ENCODE measurements around the gene MUC22. TPM values are rescaled to one million over a fixed set of nuclear protein-coding genes. Genes with fewer than 3 reads are reported as not detected.
A peak's percentile ranks its signal among the peaks of the same experiment; 100 is the strongest.

Gene MUC22
- total and polyA plus RNA-seq, 2 donors (not counting 1 experiment from before 2014, with no cell fraction given), result not detected

- H4K20me1 ChIP-seq (ENCODE audit: control insufficient read depth, extremely low read depth, insufficient read depth, low read length), result no peaks in the 10 kb centered on the region
- H3K36me3 ChIP-seq (ENCODE audit: control insufficient read depth, insufficient read depth, low read length), result no peaks in the 10 kb centered on the region
- no peak overlapping the region for H3K4me2 ChIP-seq (ENCODE audit: extremely low read depth, insufficient read depth, low read length)
- H3K79me2 ChIP-seq (ENCODE audit: control insufficient read depth, insufficient read depth, low read length), result no peaks in the 10 kb centered on the region
- no peaks in the 10 kb centered on the region for H3K9me3 ChIP-seq (ENCODE audit: control insufficient read depth, insufficient read depth, low read depth, low read length)
- no peak overlapping the region for H2AFZ ChIP-seq (ENCODE audit: low read length)
- DNase-seq (ENCODE audit: low read depth in 2 of 2), result no peak
- peaks cover 3% of the 10 kb centered on the region for H3K27me3 ChIP-seq (ENCODE audit: control insufficient read depth, insufficient read depth, low read length)
- no peak overlapping the region for H3K9ac ChIP-seq (ENCODE audit: insufficient read depth, low read length)
- TF ChIP-seq CTCF (conservative IDR thresholded peaks at IDR 0.05 in 1 of 2, IDR thresholded peaks at IDR 0.05 in 1 of 2; ENCODE audit: low read depth in 1 of 2, low read length in 2 of 2) (no peak), EZH2 (IDR thresholded peaks at IDR 0.05; ENCODE audit: low read length, missing control alignments) (no peak)
- no peak overlapping the region for H3K4me3 ChIP-seq (replicated peaks in 1 of 4; ENCODE audit: control extremely low read depth in 1 of 4, insufficient read depth in 1 of 4, low read depth in 3 of 4, low read length in 4 of 4)
- no peak overlapping the region for H3K27ac ChIP-seq (ENCODE audit: insufficient read depth, low read length)
- peaks cover 6% of the 10 kb centered on the region for H3K4me1 ChIP-seq (ENCODE audit: control insufficient read depth, extremely low read depth, insufficient read depth, low read length)
Measured at GRCh38 chr6:30979690-30980089, 30.6 kb upstream of the MUC22 start.

- peak overlapping the region; percentile 83 for H3K4me2 ChIP-seq (ENCODE audit: extremely low read depth, insufficient read depth, low read length)
- H3K9ac ChIP-seq (ENCODE audit: insufficient read depth, low read length), result no peak overlapping the region
- peaks cover 3% of the 10 kb centered on the region for H3K27me3 ChIP-seq (ENCODE audit: control insufficient read depth, insufficient read depth, low read length)
- DNase-seq (ENCODE audit: low read depth in 2 of 2), result peak; percentile 78 to 87
- peak overlapping the region; percentile 25 to 42 (median 30) for H3K4me3 ChIP-seq (replicated peaks in 1 of 4; ENCODE audit: control extremely low read depth in 1 of 4, insufficient read depth in 1 of 4, low read depth in 3 of 4, low read length in 4 of 4)
- peak overlapping the region; percentile 89 for H2AFZ ChIP-seq (ENCODE audit: low read length)
- no peak overlapping the region for H3K27ac ChIP-seq (ENCODE audit: insufficient read depth, low read length)
- H3K79me2 ChIP-seq (ENCODE audit: control insufficient read depth, insufficient read depth, low read length), result no peaks in the 10 kb centered on the region
- peaks cover 6% of the 10 kb centered on the region for H3K4me1 ChIP-seq (ENCODE audit: control insufficient read depth, extremely low read depth, insufficient read depth, low read length)
- H3K36me3 ChIP-seq (ENCODE audit: control insufficient read depth, insufficient read depth, low read length), result no peaks in the 10 kb centered on the region
- no peaks in the 10 kb centered on the region for H3K9me3 ChIP-seq (ENCODE audit: control insufficient read depth, insufficient read depth, low read depth, low read length)
- no peaks in the 10 kb centered on the region for H4K20me1 ChIP-seq (ENCODE audit: control insufficient read depth, extremely low read depth, insufficient read depth, low read length)
- TF ChIP-seq EZH2 (IDR thresholded peaks at IDR 0.05; ENCODE audit: low read length, missing control alignments), result peak; percentile 14
- peak; percentile 30 to 35 for TF ChIP-seq CTCF (conservative IDR thresholded peaks at IDR 0.05 in 1 of 2, IDR thresholded peaks at IDR 0.05 in 1 of 2; ENCODE audit: low read depth in 1 of 2, low read length in 2 of 2)
Measured at GRCh38 chr6:30981942-30982772, 28.1 kb upstream of the MUC22 start.

GRCh38 chr6:30983439-30983838, 26.8 kb upstream of the MUC22 start, which contains the start of gene MUC21:
TSS of gene MUC21 (plus strand) at chr6:30983718. CDS start at chr6:30983959, 241 bp downstream.
- H3K4me3 ChIP-seq (replicated peaks in 1 of 4; ENCODE audit: control extremely low read depth in 1 of 4, insufficient read depth in 1 of 4, low read depth in 3 of 4, low read length in 4 of 4), result no peak within 1 kb of the TSS

More at GRCh38 chr6:30983439-30983838, 26.8 kb upstream of the MUC22 start, which contains the start of gene MUC21:
- Histone ChIP-seq H3K9me3 (ENCODE audit: control insufficient read depth, insufficient read depth, low read depth, low read length) (no peaks in the 10 kb centered on the region), H3K27ac (ENCODE audit: insufficient read depth, low read length) (no peak within 1 kb of the TSS), H3K79me2 (ENCODE audit: control insufficient read depth, insufficient read depth, low read length) (no peaks in the 10 kb centered on the region), H3K4me1 (ENCODE audit: control insufficient read depth, extremely low read depth, insufficient read depth, low read length) (peaks cover 6% of the 10 kb centered on the region), H3K4me2 (ENCODE audit: extremely low read depth, insufficient read depth, low read length) (no peak within 1 kb of the TSS), H3K36me3 (ENCODE audit: control insufficient read depth, insufficient read depth, low read length) (no peaks in the 10 kb centered on the region), H4K20me1 (ENCODE audit: control insufficient read depth, extremely low read depth, insufficient read depth, low read length) (no peaks in the 10 kb centered on the region), H2AFZ (ENCODE audit: low read length) (no peak within 1 kb of the TSS), H3K27me3 (ENCODE audit: control insufficient read depth, insufficient read depth, low read length) (peaks cover under 1% of the 10 kb centered on the region), H3K9ac (ENCODE audit: insufficient read depth, low read length) (no peak within 1 kb of the TSS)
- no peak for DNase-seq (ENCODE audit: low read depth in 2 of 2)
- TF ChIP-seq CTCF (conservative IDR thresholded peaks at IDR 0.05 in 1 of 2, IDR thresholded peaks at IDR 0.05 in 1 of 2; ENCODE audit: low read depth in 1 of 2, low read length in 2 of 2), result no peak

Data from fibroblast of lung (primary cell).